B cell (primary cell): ENCODE results near the gene PPP2R5B. TPM values are rescaled to one million over a fixed set of nuclear protein-coding genes. Genes with fewer than 3 reads are reported as not detected.

ENCODE experiments used
- ATAC-seq: fragments of 200-7000 bp; cut with Tn5 transposase; one replicate; pipeline ENCODE4 v1.10.0; 2021; ENCODE audit warnings: low read depth, mild to moderate bottlenecking, moderate number of reproducible peaks, moderate library complexity
- CTCF ChIA-PET: fragments of 350-600 bp; sonication (Branson Sonifier 250); formaldehyde crosslinking; loops from one replicate; lab custom pipeline; 2021; ENCODE audit warnings: antibody characterized with exemption, inconsistent platforms; lab: Charles Lee
- POLR2A ChIA-PET: fragments of 350-600 bp; sonication (Branson Sonifier 250); formaldehyde crosslinking; loops from one replicate; lab custom pipeline; 2021; ENCODE audit warnings: antibody characterized with exemption; lab: Charles Lee
- DNase-seq: peaks from one replicate; pipeline ENCODE4 v3.0.0; 2013
- H2AFZ ChIP-seq: 2 replicates; pipeline ENCODE4 v1.6.1; 2012; ENCODE audit warnings: mild to moderate bottlenecking, low read depth, low read length; ENCODE audit not compliant: insufficient read depth, poor library complexity, severe bottlenecking
- H3K27ac ChIP-seq, 2 donors: 1 replicate in 1 of 2; 2 replicates in 1 of 2; pipeline ENCODE4 v1.5.1; 2012 to 2013; ENCODE audit warnings: low read length in 2 of 2, mild to moderate bottlenecking in 2 of 2, moderate library complexity in 1 of 2
- H3K27me3 ChIP-seq, 4 experiments: fragments of 200-600 bp in 1 of 4; sonication (generic) in 1 of 4; replicated peaks in 1 of 4; 1 replicate in 2 of 4; 2 replicates in 2 of 4; pipeline versions ENCODE4 v1.6.1 to v1.7.0; 2013 to 2016; ENCODE audit warnings: low read length in 3 of 4, mild to moderate bottlenecking in 2 of 4, mixed read lengths in 1 of 4, moderate library complexity in 1 of 4; ENCODE audit not compliant: insufficient read depth in 4 of 4, control insufficient read depth in 3 of 4; ENCODE audit errors: control extremely low read depth in 1 of 4
- H3K36me3 ChIP-seq, 2 experiments: replicated peaks in 1 of 2; 1 replicate in 1 of 2; 2 replicates in 1 of 2; pipeline versions ENCODE4 v1.6.1 to v1.7.1; 2013; ENCODE audit warnings: low read length in 1 of 2; ENCODE audit not compliant: insufficient read depth in 2 of 2, control insufficient read depth in 1 of 2; ENCODE audit errors: control extremely low read depth in 1 of 2, extremely low read depth in 1 of 2
- H3K4me1 ChIP-seq, 2 donors: fragments of 200-600 bp in 1 of 2; sonication (generic) in 1 of 2; 1 replicate in 1 of 2; 2 replicates in 1 of 2; pipeline versions ENCODE4 v1.5.1 to v1.6.1; 2013 to 2017; ENCODE audit warnings: low read length in 2 of 2; ENCODE audit not compliant: control insufficient read depth in 2 of 2, insufficient read depth in 2 of 2
- H3K4me2 ChIP-seq: replicated peaks from 2 replicates; pipeline ENCODE3; 2012; ENCODE audit warnings: mild to moderate bottlenecking, low read depth, low read length; ENCODE audit not compliant: poor library complexity, severe bottlenecking
- H3K4me3 ChIP-seq, 5 experiments: fragments of 200-600 bp in 1 of 5; sonication (generic) in 1 of 5; 1 replicate in 3 of 5; 2 replicates in 2 of 5; pipeline versions ENCODE4 v1.5.1 to v1.7.0; 2011 to 2016; ENCODE audit warnings: low read length in 4 of 5, mild to moderate bottlenecking in 4 of 5, low read depth in 2 of 5, control low read depth in 1 of 5, moderate library complexity in 1 of 5; ENCODE audit not compliant: insufficient read depth in 1 of 5; ENCODE audit errors: control extremely low read depth in 1 of 5, extremely low read depth in 1 of 5
- H3K79me2 ChIP-seq: fragments of 200-600 bp; sonication (generic); one replicate; pipeline ENCODE4 v1.6.0; 2016; ENCODE audit warnings: low read length; ENCODE audit not compliant: control insufficient read depth, insufficient read depth
- H3K9ac ChIP-seq: fragments of 200-600 bp; sonication (generic); 2 replicates; pipeline ENCODE4 v1.6.1; 2017; ENCODE audit warnings: mild to moderate bottlenecking, low read length, moderate library complexity
- H3K9me3 ChIP-seq, 3 donors: one replicate each; pipeline versions ENCODE4 v1.6.1 to v1.7.1; 2013; ENCODE audit warnings: low read length in 2 of 3; ENCODE audit not compliant: control insufficient read depth in 2 of 3, insufficient read depth in 1 of 3; ENCODE audit errors: control extremely low read depth in 1 of 3
- H4K20me1 ChIP-seq: 2 replicates; pipeline ENCODE4 v1.6.0; 2012; ENCODE audit warnings: mild to moderate bottlenecking, low read length; ENCODE audit not compliant: insufficient read depth, control insufficient read depth, poor library complexity, severe bottlenecking
- H3K27ac Mint-ChIP-seq: one replicate; pipeline ENCODE4 v1.8.0; 2021; ENCODE audit warnings: mixed read lengths
- H3K27me3 Mint-ChIP-seq: one replicate; pipeline ENCODE4 v1.8.0; 2021; ENCODE audit warnings: mixed read lengths
- H3K4me1 Mint-ChIP-seq: one replicate; pipeline ENCODE4 v1.8.0; 2021; ENCODE audit warnings: mixed read lengths
- H3K4me3 Mint-ChIP-seq: one replicate; pipeline ENCODE4 v1.8.0; 2021; ENCODE audit warnings: mixed read lengths
- H3K9me3 Mint-ChIP-seq: one replicate; pipeline ENCODE4 v1.8.0; 2022; ENCODE audit warnings: mixed read lengths; ENCODE audit not compliant: insufficient read depth
- EZH2 ChIP-seq: IDR thresholded peaks from 2 replicates; pipeline ENCODE4 v1.6.1; 2012; ENCODE audit warnings: borderline replicate concordance, low read depth, mild to moderate bottlenecking, moderate library complexity, low read length; ENCODE audit not compliant: insufficient read depth, poor library complexity, severe bottlenecking
- WGBS: methylation state at CpG from one replicate; pipeline ENCODE4 v1.1.5; 2013; ENCODE audit warnings: missing lambda C conversion rate; ENCODE audit not compliant: insufficient coverage; 5-methylcytosine and 5-hydroxymethylcytosine counted together
- intact Hi-C: fragments of 100-400 bp; cut with micrococcal nuclease; formaldehyde crosslinking; loops from one replicate; pipeline ENCODE4 v1.10.0; 2022
- polyA plus RNA-seq: library from polyadenylated mRNA; depleted of rRNA; stranded (reverse); fragments of >200 nt; gene quantifications from 2 replicates; pipeline ENCODE4 v1.2.3, GENCODE V29; 2012
- total RNA-seq, 2 donors: library from RNA; stranded (reverse); fragments of 120-200 nt in 1 of 2; gene quantifications; 1 replicate in 1 of 2; 2 replicates in 1 of 2; pipeline versions ENCODE4 v1.2.3 to v1.2.4, GENCODE V29; 2013 to 2022
- TF ChIP-seq, protein P1 (sequence below): fragments of 200-600 bp; IDR thresholded peaks from one replicate; pipeline ENCODE4 v1.8.0; 2022; ENCODE audit warnings: antibody characterized with exemption, mild to moderate bottlenecking

The PPP2R5B gene
- total and polyA plus RNA-seq, 2 donors (not counting 1 experiment from before 2014, with no cell fraction given), result 22.6 to 30.5 TPM

- TF ChIP-seq, protein P1, sequence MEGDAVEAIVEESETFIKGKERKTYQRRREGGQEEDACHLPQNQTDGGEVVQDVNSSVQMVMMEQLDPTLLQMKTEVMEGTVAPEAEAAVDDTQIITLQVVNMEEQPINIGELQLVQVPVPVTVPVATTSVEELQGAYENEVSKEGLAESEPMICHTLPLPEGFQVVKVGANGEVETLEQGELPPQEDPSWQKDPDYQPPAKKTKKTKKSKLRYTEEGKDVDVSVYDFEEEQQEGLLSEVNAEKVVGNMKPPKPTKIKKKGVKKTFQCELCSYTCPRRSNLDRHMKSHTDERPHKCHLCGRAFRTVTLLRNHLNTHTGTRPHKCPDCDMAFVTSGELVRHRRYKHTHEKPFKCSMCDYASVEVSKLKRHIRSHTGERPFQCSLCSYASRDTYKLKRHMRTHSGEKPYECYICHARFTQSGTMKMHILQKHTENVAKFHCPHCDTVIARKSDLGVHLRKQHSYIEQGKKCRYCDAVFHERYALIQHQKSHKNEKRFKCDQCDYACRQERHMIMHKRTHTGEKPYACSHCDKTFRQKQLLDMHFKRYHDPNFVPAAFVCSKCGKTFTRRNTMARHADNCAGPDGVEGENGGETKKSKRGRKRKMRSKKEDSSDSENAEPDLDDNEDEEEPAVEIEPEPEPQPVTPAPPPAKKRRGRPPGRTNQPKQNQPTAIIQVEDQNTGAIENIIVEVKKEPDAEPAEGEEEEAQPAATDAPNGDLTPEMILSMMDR, result no peak
- no peak for TF ChIP-seq EZH2
- peak overlapping the region; percentile 99 for H3K9ac ChIP-seq
- ChIA-PET POLR2A (interaction anchor here (0.7 to 10.0 kb wide), 5 partner anchors 10 to 97 kb away, joined by 3 to 158 read pairs (median 4); no protein-coding TSS in a partner anchor), CTCF (interaction anchor here (1.4 to 30.2 kb wide), 5 partner anchors 9 to 19 kb away, joined by 3 to 1254 read pairs (median 16); partner anchors contain the start of gene CDC42BPG)
- peak overlapping the region; percentile 95 for H3K4me2 ChIP-seq
- ATAC-seq, result no peak
- H3K4me3 ChIP-seq, result peak overlapping the region; percentile 55 to 99 (median 92)
- peaks cover 0 to 47% of the 10 kb centered on the region in 2 experiments for H3K36me3 ChIP-seq
- DNase-seq, result peak; percentile 61
- H3K79me2 ChIP-seq, result peaks cover 78% of the 10 kb centered on the region
- Mint-ChIP-seq H3K4me1 (peaks cover 80% of the 10 kb centered on the region), H3K4me3 (peak overlapping the region; percentile 95), H3K9me3 (no peaks in the 10 kb centered on the region), H3K27ac (peak overlapping the region; percentile 94), H3K27me3 (no peaks in the 10 kb centered on the region)
- H3K4me1 ChIP-seq, result peaks cover 72 to 82% of the 10 kb centered on the region in 2 donors
- no peak overlapping the region for H3K27ac ChIP-seq
- WGBS, result 54% methylated on average over 10 of the region's 17 CpGs
- H3K27me3 ChIP-seq, result no peaks in the 10 kb centered on the region
- H3K9me3 ChIP-seq, result peaks cover 0 to 4% (median 0%) of the 10 kb centered on the region in 3 donors
- intact Hi-C loops, result no loop called here
- no peak overlapping the region for H2AFZ ChIP-seq
- peaks cover 75% of the 10 kb centered on the region for H4K20me1 ChIP-seq
Measured at GRCh38 chr11:64875369-64876228, 48.9 kb upstream of the PPP2R5B start.
